HCT116 (cell line): ENCODE data around the gene CCDC92B. TPM values are rescaled to one million over a fixed set of nuclear protein-coding genes. Genes with fewer than 3 reads are reported as not detected.

Experiments used
- ATAC-seq: fragments of 200-7000 bp; cut with Tn5 transposase; 2 replicates; pipeline ENCODE4 v1.9.1; 2020; ENCODE audit warnings: mild to moderate bottlenecking, moderate library complexity
- BruUV-seq: library from RNA; stranded (reverse); fragments of 400-500 nt; replicated peaks from 2 replicates; lab custom pipeline; 2021; lab: Mats Ljungman, UMichigan
- CTCF ChIA-PET: fragments of 300-600 bp; sonication (Branson Sonifier 250); formaldehyde crosslinking; loops from one replicate; lab custom pipeline; 2021; ENCODE audit warnings: antibody characterized with exemption; lab: Charles Lee
- POLR2A ChIA-PET: fragments of 300-600, 350-600 bp; sonication (Branson Sonifier 250); formaldehyde crosslinking; loops from one replicate; lab custom pipeline; 2021; ENCODE audit warnings: antibody characterized with exemption; lab: Charles Lee
- RAD21 ChIA-PET, 2 experiments: fragments of 300-600 bp; sonication (Branson Sonifier 250); formaldehyde crosslinking; loops; one replicate each; lab custom pipeline; 2023; ENCODE audit warnings: low total read pairs in 2 of 2; ENCODE audit not compliant: uncharacterized antibody in 2 of 2, unreplicated experiment in 2 of 2, low non-redundant PET in 1 of 2; lab: Charles Lee
- DNase-seq: peaks from one replicate; pipeline ENCODE4 v3.0.0-alpha.2; 2010; ENCODE audit warnings: low read depth, low spot score
- H2AFZ ChIP-seq: fragments of 200-600 bp; shearing (Covaris generic), sonication (generic); 2 replicates; pipeline ENCODE4 v1.6.1; 2017; ENCODE audit warnings: low read depth, mixed run types, mixed read lengths, antibody characterized with exemption, low read length; ENCODE audit not compliant: poor library complexity, severe bottlenecking
- H3K27ac ChIP-seq: 2 replicates; pipeline ENCODE4 v1.5.1; 2012; ENCODE audit warnings: low read depth, low read length
- H3K27me3 ChIP-seq: fragments of 200-600 bp; sonication (generic); 2 replicates; pipeline ENCODE4 v1.6.1; 2016; ENCODE audit warnings: mixed run types, low read length, mixed read lengths; ENCODE audit not compliant: insufficient read depth
- H3K36me3 ChIP-seq, 2 experiments: fragments of 200-500 bp in 1 of 2; fragments of 200-600 bp in 1 of 2; sonication (Bioruptor generic) in 1 of 2; sonication (generic) in 1 of 2; 2 replicates each; pipeline versions ENCODE4 v1.5.1 to v1.6.1; 2014 to 2016; ENCODE audit warnings: low read length in 2 of 2, inconsistent platforms in 1 of 2, mixed read lengths in 1 of 2, mixed run types in 1 of 2; ENCODE audit not compliant: insufficient read depth in 2 of 2, control insufficient read depth in 1 of 2
- H3K4me1 ChIP-seq, 2 experiments: fragments of 200-600 bp in 1 of 2; sonication (generic) in 1 of 2; 2 replicates each; pipeline versions ENCODE4 v1.5.1 to v1.6.1; 2012 to 2017; ENCODE audit warnings: low read length in 2 of 2, inconsistent platforms in 1 of 2, mild to moderate bottlenecking in 1 of 2, mixed read lengths in 1 of 2, mixed run types in 1 of 2, moderate library complexity in 1 of 2; ENCODE audit not compliant: insufficient read depth in 2 of 2, control insufficient read depth in 1 of 2
- H3K4me2 ChIP-seq: fragments of 200-600 bp; sonication (generic); 2 replicates; pipeline ENCODE4 v1.6.1; 2017; ENCODE audit warnings: mixed run types, low read length, mixed read lengths
- H3K4me3 ChIP-seq, 2 experiments: fragments of 200-600 bp in 1 of 2; sonication (generic) in 1 of 2; replicated peaks in 1 of 2; 2 replicates each; pipeline ENCODE4 v1.5.1; 2011 to 2016; ENCODE audit warnings: low read length in 2 of 2, control low read depth in 1 of 2, low read depth in 1 of 2, mild to moderate bottlenecking in 1 of 2, mixed read lengths in 1 of 2, mixed run types in 1 of 2
- H3K79me2 ChIP-seq: fragments of 200-600 bp; sonication (generic); 2 replicates; pipeline ENCODE4 v1.6.1; 2017; ENCODE audit warnings: mild to moderate bottlenecking, mixed run types, low read length, moderate library complexity, mixed read lengths; ENCODE audit not compliant: insufficient read depth
- H3K9ac ChIP-seq: fragments of 200-600 bp; sonication (generic); 2 replicates; pipeline ENCODE4 v1.6.1; 2016; ENCODE audit warnings: low read length, mixed read lengths
- H3K9me2 ChIP-seq: fragments of 200-600 bp; sonication (generic), shearing (Covaris generic); 2 replicates; pipeline ENCODE4 v1.6.1; 2017; ENCODE audit warnings: mixed run types, mild to moderate bottlenecking, moderate library complexity; ENCODE audit not compliant: insufficient read depth
- H3K9me3 ChIP-seq, 2 experiments: fragments of 200-500 bp in 1 of 2; fragments of 200-600 bp in 1 of 2; sonication (Bioruptor generic) in 1 of 2; sonication (generic) in 1 of 2; 2 replicates each; pipeline ENCODE4 v1.6.1; 2014 to 2017; ENCODE audit warnings: low read length in 2 of 2, mixed read lengths in 2 of 2, inconsistent platforms in 1 of 2, low read depth in 1 of 2, mild to moderate bottlenecking in 1 of 2, mixed run types in 1 of 2, moderate library complexity in 1 of 2; ENCODE audit not compliant: control insufficient read depth in 1 of 2, insufficient read depth in 1 of 2
- H4K20me1 ChIP-seq: fragments of 200-600 bp; sonication (generic), shearing (Covaris generic); 2 replicates; pipeline ENCODE4 v1.6.1; 2017; ENCODE audit warnings: mixed run types, mild to moderate bottlenecking, moderate library complexity; ENCODE audit not compliant: insufficient read depth
- CBX3 ChIP-seq: IDR thresholded peaks from 2 replicates; pipeline ENCODE4 v1.6.1; 2012; ENCODE audit warnings: low read depth
- MAX ChIP-seq: IDR thresholded peaks from 2 replicates; pipeline ENCODE4 v1.6.1; 2012
- POLR2A ChIP-seq: IDR thresholded peaks from 2 replicates; pipeline ENCODE4 v1.7.0; 2011; ENCODE audit warnings: borderline replicate concordance; ENCODE audit not compliant: insufficient read depth, insufficient read length; ENCODE audit errors: extremely low read depth
- REST ChIP-seq: IDR thresholded peaks from 2 replicates; pipeline ENCODE4 v1.6.1; 2012; ENCODE audit warnings: low read depth
- SIN3A ChIP-seq: IDR thresholded peaks from 2 replicates; pipeline ENCODE4 v1.6.1; 2012; ENCODE audit warnings: low read depth
- SRF ChIP-seq: IDR thresholded peaks from 2 replicates; pipeline ENCODE4 v1.6.1; 2012; ENCODE audit warnings: low read depth
- TCF7L2 ChIP-seq: IDR thresholded peaks from 2 replicates; pipeline ENCODE4 v1.7.0; 2011; ENCODE audit warnings: borderline replicate concordance, inconsistent platforms; ENCODE audit not compliant: insufficient read depth, insufficient read length; ENCODE audit errors: extremely low read depth
- YY1 ChIP-seq: IDR thresholded peaks from 2 replicates; pipeline ENCODE4 v1.6.1; 2011; ENCODE audit warnings: low read length, low read depth, moderate library complexity, mild to moderate bottlenecking; ENCODE audit not compliant: insufficient replicate concordance; ENCODE audit errors: extremely low read depth
- intact Hi-C: fragments of 100-400 bp; cut with micrococcal nuclease; formaldehyde crosslinking; loops from 2 replicates; pipeline ENCODE4 v1.10.0; 2022
- total RNA-seq: library from RNA; stranded (reverse); gene quantifications from one replicate; pipeline ENCODE4 v1.2.1, GENCODE V29; 2021; ENCODE audit not compliant: unreplicated experiment

The CCDC92B gene
- total RNA-seq, 1 experiment from 2014 or later: 0.17 TPM

GRCh38 chr17:2721603-2722002 is 27.8 kb downstream of the CCDC92B start (continued):
- TF ChIP-seq MAX: no peak

GRCh38 chr17:2719861-2720260 is 29.6 kb downstream of the CCDC92B start:
- H3K9ac ChIP-seq: no peak overlapping the region
- no peak overlapping the region for H3K4me2 ChIP-seq
- TF ChIP-seq SRF (no peak), YY1 (no peak), MAX (no peak), POLR2A (no peak), TCF7L2 (no peak), SIN3A (no peak), CBX3 (no peak), REST (no peak)
- H3K9me2 ChIP-seq: no peaks in the 10 kb centered on the region
- intact Hi-C loops: no loop called here
- H3K79me2 ChIP-seq: no peaks in the 10 kb centered on the region
- no peaks in the 10 kb centered on the region for H3K9me3 ChIP-seq
- no peaks in the 10 kb centered on the region for H4K20me1 ChIP-seq
- no peaks in the 10 kb centered on the region for H3K36me3 ChIP-seq
- no peak overlapping the region for H3K4me3 ChIP-seq
- no peaks in the 10 kb centered on the region for H3K27me3 ChIP-seq
- CTCF ChIA-PET: no interaction called here
- no peak overlapping the region for H3K27ac ChIP-seq
- H2AFZ ChIP-seq: no peak overlapping the region
- POLR2A ChIA-PET: no interaction called here
- ATAC-seq (no peak), DNase-seq (no peak)
- H3K4me1 ChIP-seq: peaks cover 13 to 36% of the 10 kb centered on the region in 2 experiments
- no TSS peak for BruUV-seq
- RAD21 ChIA-PET: interaction anchor here in 1 of 2 experiments (0.6 kb wide), 1 partner anchor 34 kb away, joined by 4 read pairs; no protein-coding TSS in a partner anchor
